Measurements from ENCODE around the gene SCARB1. TPM values are rescaled to one million over a fixed set of nuclear protein-coding genes. Genes with fewer than 3 reads are reported as not detected.

Gene SCARB1
- total and polyA plus RNA-seq, 2 of the 13 experiments (the other 11 are each of a cell fraction or from before 2014, with no cell fraction given): 63.4 to 160 TPM

GRCh38 chr12:124852329-124852831 lies 11.3 kb downstream of the SCARB1 start (continued):
- no peak for TF ChIP-seq ZNF207 (IDR thresholded peaks at IDR 0.05; ENCODE audit: borderline replicate concordance)
- no peak for TF ChIP-seq RORA (CRISPR knock-in tag; IDR thresholded peaks at IDR 0.05)
- TF ChIP-seq, protein P1, sequence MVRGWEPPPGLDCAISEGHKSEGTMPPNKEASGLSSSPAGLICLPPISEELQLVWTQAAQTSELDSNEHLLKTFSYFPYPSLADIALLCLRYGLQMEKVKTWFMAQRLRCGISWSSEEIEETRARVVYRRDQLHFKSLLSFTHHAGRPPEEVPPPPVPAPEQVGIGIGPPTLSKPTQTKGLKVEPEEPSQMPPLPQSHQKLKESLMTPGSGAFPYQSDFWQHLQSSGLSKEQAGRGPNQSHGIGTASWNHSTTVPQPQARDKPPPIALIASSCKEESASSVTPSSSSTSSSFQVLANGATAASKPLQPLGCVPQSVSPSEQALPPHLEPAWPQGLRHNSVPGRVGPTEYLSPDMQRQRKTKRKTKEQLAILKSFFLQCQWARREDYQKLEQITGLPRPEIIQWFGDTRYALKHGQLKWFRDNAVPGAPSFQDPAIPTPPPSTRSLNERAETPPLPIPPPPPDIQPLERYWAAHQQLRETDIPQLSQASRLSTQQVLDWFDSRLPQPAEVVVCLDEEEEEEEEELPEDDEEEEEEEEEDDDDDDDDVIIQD (CRISPR knock-in tag; IDR thresholded peaks at IDR 0.05; ENCODE audit: low read depth): 0 out of 2 replicates have a peak, but pooled peaks have one; percentile 64
- TF ChIP-seq ZFY (CRISPR knock-in tag; IDR thresholded peaks at IDR 0.05): no peak
- no peak for TF ChIP-seq ZNF513 (CRISPR knock-in tag; conservative IDR thresholded peaks at IDR 0.05)
- peak; percentile 73; the same call in 1 of the 2 replicates for TF ChIP-seq IRF2 (CRISPR knock-in tag; IDR thresholded peaks at IDR 0.05)
- TF ChIP-seq, protein P2, sequence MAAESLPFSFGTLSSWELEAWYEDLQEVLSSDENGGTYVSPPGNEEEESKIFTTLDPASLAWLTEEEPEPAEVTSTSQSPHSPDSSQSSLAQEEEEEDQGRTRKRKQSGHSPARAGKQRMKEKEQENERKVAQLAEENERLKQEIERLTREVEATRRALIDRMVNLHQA (CRISPR knock-in tag; IDR thresholded peaks at IDR 0.05): no peak; the same call in 1 of the 2 replicates
- peak; percentile 64; the same call in 1 of the 2 replicates for TF ChIP-seq SP4 (CRISPR knock-in tag; IDR thresholded peaks at IDR 0.05)
- TF ChIP-seq NFYB (CRISPR knock-in tag; IDR thresholded peaks at IDR 0.05): no peak
- TF ChIP-seq ZNF205 (CRISPR knock-in tag; IDR thresholded peaks at IDR 0.05): no peak; the same call in 1 of the 2 replicates
- TF ChIP-seq RAD51 (IDR thresholded peaks at IDR 0.05; ENCODE audit: borderline replicate concordance): no peak
- TF ChIP-seq NFRKB (IDR thresholded peaks at IDR 0.05): no peak
- TF ChIP-seq, protein P3, sequence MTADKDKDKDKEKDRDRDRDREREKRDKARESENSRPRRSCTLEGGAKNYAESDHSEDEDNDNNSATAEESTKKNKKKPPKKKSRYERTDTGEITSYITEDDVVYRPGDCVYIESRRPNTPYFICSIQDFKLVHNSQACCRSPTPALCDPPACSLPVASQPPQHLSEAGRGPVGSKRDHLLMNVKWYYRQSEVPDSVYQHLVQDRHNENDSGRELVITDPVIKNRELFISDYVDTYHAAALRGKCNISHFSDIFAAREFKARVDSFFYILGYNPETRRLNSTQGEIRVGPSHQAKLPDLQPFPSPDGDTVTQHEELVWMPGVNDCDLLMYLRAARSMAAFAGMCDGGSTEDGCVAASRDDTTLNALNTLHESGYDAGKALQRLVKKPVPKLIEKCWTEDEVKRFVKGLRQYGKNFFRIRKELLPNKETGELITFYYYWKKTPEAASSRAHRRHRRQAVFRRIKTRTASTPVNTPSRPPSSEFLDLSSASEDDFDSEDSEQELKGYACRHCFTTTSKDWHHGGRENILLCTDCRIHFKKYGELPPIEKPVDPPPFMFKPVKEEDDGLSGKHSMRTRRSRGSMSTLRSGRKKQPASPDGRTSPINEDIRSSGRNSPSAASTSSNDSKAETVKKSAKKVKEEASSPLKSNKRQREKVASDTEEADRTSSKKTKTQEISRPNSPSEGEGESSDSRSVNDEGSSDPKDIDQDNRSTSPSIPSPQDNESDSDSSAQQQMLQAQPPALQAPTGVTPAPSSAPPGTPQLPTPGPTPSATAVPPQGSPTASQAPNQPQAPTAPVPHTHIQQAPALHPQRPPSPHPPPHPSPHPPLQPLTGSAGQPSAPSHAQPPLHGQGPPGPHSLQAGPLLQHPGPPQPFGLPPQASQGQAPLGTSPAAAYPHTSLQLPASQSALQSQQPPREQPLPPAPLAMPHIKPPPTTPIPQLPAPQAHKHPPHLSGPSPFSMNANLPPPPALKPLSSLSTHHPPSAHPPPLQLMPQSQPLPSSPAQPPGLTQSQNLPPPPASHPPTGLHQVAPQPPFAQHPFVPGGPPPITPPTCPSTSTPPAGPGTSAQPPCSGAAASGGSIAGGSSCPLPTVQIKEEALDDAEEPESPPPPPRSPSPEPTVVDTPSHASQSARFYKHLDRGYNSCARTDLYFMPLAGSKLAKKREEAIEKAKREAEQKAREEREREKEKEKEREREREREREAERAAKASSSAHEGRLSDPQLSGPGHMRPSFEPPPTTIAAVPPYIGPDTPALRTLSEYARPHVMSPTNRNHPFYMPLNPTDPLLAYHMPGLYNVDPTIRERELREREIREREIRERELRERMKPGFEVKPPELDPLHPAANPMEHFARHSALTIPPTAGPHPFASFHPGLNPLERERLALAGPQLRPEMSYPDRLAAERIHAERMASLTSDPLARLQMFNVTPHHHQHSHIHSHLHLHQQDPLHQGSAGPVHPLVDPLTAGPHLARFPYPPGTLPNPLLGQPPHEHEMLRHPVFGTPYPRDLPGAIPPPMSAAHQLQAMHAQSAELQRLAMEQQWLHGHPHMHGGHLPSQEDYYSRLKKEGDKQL (CRISPR knock-in tag; IDR thresholded peaks at IDR 0.05; ENCODE audit: low read depth): peak; percentile 64; the same call in 1 of the 2 replicates
- TF ChIP-seq ZNF382 (CRISPR knock-in tag; IDR thresholded peaks at IDR 0.05; ENCODE audit: borderline replicate concordance): no peak
- TF ChIP-seq ZNF615 (CRISPR knock-in tag; IDR thresholded peaks at IDR 0.05; ENCODE audit: borderline replicate concordance): no peak
- TF ChIP-seq, protein P4, sequence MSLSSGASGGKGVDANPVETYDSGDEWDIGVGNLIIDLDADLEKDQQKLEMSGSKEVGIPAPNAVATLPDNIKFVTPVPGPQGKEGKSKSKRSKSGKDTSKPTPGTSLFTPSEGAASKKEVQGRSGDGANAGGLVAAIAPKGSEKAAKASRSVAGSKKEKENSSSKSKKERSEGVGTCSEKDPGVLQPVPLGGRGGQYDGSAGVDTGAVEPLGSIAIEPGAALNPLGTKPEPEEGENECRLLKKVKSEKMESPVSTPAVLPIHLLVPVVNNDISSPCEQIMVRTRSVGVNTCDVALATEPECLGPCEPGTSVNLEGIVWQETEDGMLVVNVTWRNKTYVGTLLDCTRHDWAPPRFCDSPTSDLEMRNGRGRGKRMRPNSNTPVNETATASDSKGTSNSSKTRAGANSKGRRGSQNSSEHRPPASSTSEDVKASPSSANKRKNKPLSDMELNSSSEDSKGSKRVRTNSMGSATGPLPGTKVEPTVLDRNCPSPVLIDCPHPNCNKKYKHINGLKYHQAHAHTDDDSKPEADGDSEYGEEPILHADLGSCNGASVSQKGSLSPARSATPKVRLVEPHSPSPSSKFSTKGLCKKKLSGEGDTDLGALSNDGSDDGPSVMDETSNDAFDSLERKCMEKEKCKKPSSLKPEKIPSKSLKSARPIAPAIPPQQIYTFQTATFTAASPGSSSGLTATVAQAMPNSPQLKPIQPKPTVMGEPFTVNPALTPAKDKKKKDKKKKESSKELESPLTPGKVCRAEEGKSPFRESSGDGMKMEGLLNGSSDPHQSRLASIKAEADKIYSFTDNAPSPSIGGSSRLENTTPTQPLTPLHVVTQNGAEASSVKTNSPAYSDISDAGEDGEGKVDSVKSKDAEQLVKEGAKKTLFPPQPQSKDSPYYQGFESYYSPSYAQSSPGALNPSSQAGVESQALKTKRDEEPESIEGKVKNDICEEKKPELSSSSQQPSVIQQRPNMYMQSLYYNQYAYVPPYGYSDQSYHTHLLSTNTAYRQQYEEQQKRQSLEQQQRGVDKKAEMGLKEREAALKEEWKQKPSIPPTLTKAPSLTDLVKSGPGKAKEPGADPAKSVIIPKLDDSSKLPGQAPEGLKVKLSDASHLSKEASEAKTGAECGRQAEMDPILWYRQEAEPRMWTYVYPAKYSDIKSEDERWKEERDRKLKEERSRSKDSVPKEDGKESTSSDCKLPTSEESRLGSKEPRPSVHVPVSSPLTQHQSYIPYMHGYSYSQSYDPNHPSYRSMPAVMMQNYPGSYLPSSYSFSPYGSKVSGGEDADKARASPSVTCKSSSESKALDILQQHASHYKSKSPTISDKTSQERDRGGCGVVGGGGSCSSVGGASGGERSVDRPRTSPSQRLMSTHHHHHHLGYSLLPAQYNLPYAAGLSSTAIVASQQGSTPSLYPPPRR (CRISPR knock-in tag; IDR thresholded peaks at IDR 0.05; ENCODE audit: borderline replicate concordance): peak; percentile 92; the same call in 1 of the 2 replicates
